Endothelial cell of umbilical vein (primary cell): Measurements from ENCODE around the gene ACCSL. TPM values are rescaled to one million over a fixed set of nuclear protein-coding genes. Genes with fewer than 3 reads are reported as not detected.

Experiments
- BruUV-seq: library from RNA; stranded (reverse); fragments of 400-500 nt; replicated peaks from 2 replicates; lab custom pipeline; 2021; lab: Mats Ljungman, UMichigan
- CTCF ChIA-PET: fragments of 300-600, 350-600 bp; sonication (Branson Sonifier 250); formaldehyde crosslinking; loops from one replicate; lab custom pipeline; 2021; ENCODE audit warnings: antibody characterized with exemption, inconsistent platforms; lab: Charles Lee
- POLR2A ChIA-PET: fragments of 300-600, 350-600 bp; sonication (Branson Sonifier 250); formaldehyde crosslinking; loops from one replicate; lab custom pipeline; 2021; ENCODE audit warnings: antibody characterized with exemption, inconsistent platforms; lab: Charles Lee
- DNase-seq: peaks from one replicate; pipeline ENCODE4 v3.0.0-alpha.2; 2011; ENCODE audit warnings: low read depth, low spot score
- FAIRE-seq: peaks from 2 replicates; lab custom pipeline; 2011; peaks lifted over from hg19 to GRCh38; lab: Jason Lieb, UNC
- H2AFZ ChIP-seq: 2 replicates; pipeline ENCODE4 v1.6.0; 2012; ENCODE audit warnings: low read depth, low read length, control low read depth, inconsistent platforms
- H3K27ac ChIP-seq: 2 replicates; pipeline ENCODE4 v1.5.1; 2011; ENCODE audit warnings: low read depth, mild to moderate bottlenecking, control low read depth, low read length, moderate library complexity; ENCODE audit not compliant: insufficient read depth
- H3K27me3 ChIP-seq, 2 experiments: 2 replicates each; pipeline versions ENCODE4 v1.6.0 to v1.6.1; 2011; ENCODE audit warnings: low read length in 2 of 2, mixed read lengths in 1 of 2; ENCODE audit not compliant: control insufficient read depth in 2 of 2, insufficient read depth in 2 of 2
- H3K36me3 ChIP-seq, 2 experiments: 2 replicates in 1 of 2; 3 replicates in 1 of 2; pipeline ENCODE4 v1.5.1; 2011; ENCODE audit warnings: low read length in 2 of 2, mild to moderate bottlenecking in 1 of 2, moderate library complexity in 1 of 2; ENCODE audit not compliant: control insufficient read depth in 2 of 2, insufficient read depth in 2 of 2; ENCODE audit errors: extremely low read depth in 1 of 2
- H3K4me1 ChIP-seq: 3 replicates; pipeline ENCODE4 v1.5.1; 2011; ENCODE audit warnings: mild to moderate bottlenecking, low read length; ENCODE audit not compliant: control insufficient read depth, insufficient read depth; ENCODE audit errors: extremely low read depth
- H3K4me2 ChIP-seq: 2 replicates; pipeline ENCODE4 v1.6.1; 2011; ENCODE audit warnings: low read length, control low read depth, mixed read lengths; ENCODE audit not compliant: insufficient read depth
- H3K4me3 ChIP-seq, 3 experiments: fragments of 200-600 bp in 1 of 3; sonication (generic), shearing (Covaris generic) in 1 of 3; replicated peaks in 1 of 3; 2 replicates each; pipeline ENCODE4 v1.5.1; 2011 to 2016; ENCODE audit warnings: control low read depth in 3 of 3, low read length in 3 of 3, mild to moderate bottlenecking in 2 of 3, inconsistent platforms in 1 of 3, low read depth in 1 of 3, moderate library complexity in 1 of 3; ENCODE audit not compliant: insufficient read depth in 1 of 3
- H3K79me2 ChIP-seq: 2 replicates; pipeline ENCODE4 v1.6.0; 2012; ENCODE audit warnings: low read length, inconsistent platforms; ENCODE audit not compliant: control insufficient read depth, insufficient read depth
- H3K9ac ChIP-seq: replicated peaks from 2 replicates; pipeline ENCODE3; 2011; ENCODE audit warnings: low read length, control low read depth; ENCODE audit not compliant: insufficient read depth; ENCODE audit errors: extremely low read depth
- H3K9me1 ChIP-seq: replicated peaks from 3 replicates; pipeline ENCODE4 v1.6.0; 2011; ENCODE audit warnings: mild to moderate bottlenecking, low read length; ENCODE audit not compliant: control insufficient read depth, insufficient read depth; ENCODE audit errors: extremely low read depth
- H3K9me3 ChIP-seq: replicated peaks from 2 replicates; pipeline ENCODE4 v1.5.1; 2012; ENCODE audit warnings: low read length, inconsistent platforms; ENCODE audit not compliant: control insufficient read depth, insufficient read depth
- H4K20me1 ChIP-seq: replicated peaks from 2 replicates; pipeline ENCODE3; 2011; ENCODE audit warnings: mild to moderate bottlenecking, low read length; ENCODE audit not compliant: control insufficient read depth, insufficient read depth; ENCODE audit errors: extremely low read depth
- EZH2 ChIP-seq: IDR thresholded peaks from 2 replicates; pipeline ENCODE4 v1.6.1; 2012; ENCODE audit warnings: borderline replicate concordance, low read depth, mild to moderate bottlenecking, moderate library complexity, low read length, inconsistent platforms; ENCODE audit not compliant: severe bottlenecking
- FOS ChIP-seq: IDR thresholded peaks from 2 replicates; pipeline ENCODE4 v1.6.1; 2011; ENCODE audit warnings: mild to moderate bottlenecking, low read length, moderate library complexity, borderline replicate concordance; ENCODE audit not compliant: insufficient read depth
- GATA2 ChIP-seq: IDR thresholded peaks from 2 replicates; pipeline ENCODE4 v1.7.0; 2011; ENCODE audit warnings: low read depth, mild to moderate bottlenecking, moderate library complexity, mixed read lengths, low read length; ENCODE audit not compliant: insufficient read length, insufficient read depth
- JUN ChIP-seq: IDR thresholded peaks from 2 replicates; pipeline ENCODE4 v1.6.1; 2011; ENCODE audit warnings: borderline replicate concordance, low read depth; ENCODE audit not compliant: insufficient read length, insufficient read depth
- MYC ChIP-seq: IDR thresholded peaks from one replicate; pipeline ENCODE4 v1.6.1; 2011; ENCODE audit warnings: mild to moderate bottlenecking, low read depth, low read length
- POLR2A ChIP-seq: IDR thresholded peaks from 2 replicates; pipeline ENCODE4 v1.6.1; 2012; ENCODE audit warnings: low read depth, mild to moderate bottlenecking, control low read depth, low read length
- POLR2AphosphoS5 ChIP-seq: IDR thresholded peaks from 2 replicates; pipeline ENCODE4 v1.6.1; 2012; ENCODE audit warnings: low read depth, mild to moderate bottlenecking, control low read depth, low read length, moderate library complexity; ENCODE audit not compliant: insufficient read depth
- dilution Hi-C: fragments of 300-500 bp; cut with MboI; formaldehyde crosslinking; loops from one replicate; pipeline ENCODE4 v1.15.0; 2019; ENCODE audit warnings: low sequenced_read_pairs; ENCODE audit not compliant: extremely low pct_ligation_motif_present
- intact Hi-C: fragments of 100-400 bp; cut with micrococcal nuclease; formaldehyde crosslinking; loops from one replicate; pipeline ENCODE4 v1.10.0; 2022
- polyA plus RNA-seq, 4 experiments: library from polyadenylated mRNA; depleted of rRNA in 3 of 4; stranded (reverse) in 3 of 4; unstranded in 1 of 4; fragments of >200 nt; gene quantifications; 2 replicates each; pipeline versions ENCODE4 v1.2.1 to v1.2.3, GENCODE V29; 2011 to 2012; ENCODE audit warnings: missing spikeins in 1 of 4
- total RNA-seq: library from RNA; stranded (reverse); gene quantifications from 2 replicates; pipeline ENCODE4 v1.2.3, GENCODE V29; 2021
- TF ChIP-seq, protein P1 (sequence below), 2 donors: IDR thresholded peaks; 1 replicate in 1 of 2; 2 replicates in 1 of 2; pipeline ENCODE4 v1.5.1; 2011; ENCODE audit warnings: low read length in 2 of 2, mild to moderate bottlenecking in 2 of 2, moderate library complexity in 2 of 2, control low read depth in 1 of 2, inconsistent platforms in 1 of 2, low read depth in 1 of 2; ENCODE audit not compliant: insufficient read depth in 1 of 2; ENCODE audit errors: extremely low read depth in 1 of 2
- TF ChIP-seq, protein P2 (sequence below): IDR thresholded peaks from 2 replicates; pipeline ENCODE4 v1.6.1; 2011; ENCODE audit not compliant: insufficient read depth, insufficient read length

ACCSL gene
- total and polyA plus RNA-seq, 2 donors (not counting 3 experiments of a cell fraction or from before 2014, with no cell fraction given) = not detected

DNA sequence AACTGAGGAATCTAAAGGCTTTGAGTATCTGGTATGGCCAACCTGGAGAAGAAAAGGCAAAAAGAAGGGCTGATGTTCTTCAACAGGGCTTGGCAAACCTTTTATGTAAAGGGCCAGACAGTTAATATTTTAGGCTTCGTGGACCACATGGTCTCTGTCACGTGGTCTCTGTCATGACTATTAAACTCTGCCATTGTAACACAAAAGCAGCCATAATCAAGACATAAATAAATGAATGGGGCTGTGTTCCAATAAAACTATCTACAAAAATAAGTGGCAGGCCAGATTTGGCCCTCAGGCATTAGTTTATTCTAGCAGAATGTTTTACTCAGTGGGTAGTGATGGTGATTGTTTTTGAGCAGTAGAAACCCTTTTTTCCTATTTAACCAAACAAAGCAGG lies 483 bp upstream of the ACCSL start:
- Histone ChIP-seq H4K20me1 (no peaks in the 10 kb centered on the region), H3K79me2 (no peaks in the 10 kb centered on the region), H3K4me1 (no peaks in the 10 kb centered on the region), H3K4me2 (no peak overlapping the region), H3K9me3 (no peaks in the 10 kb centered on the region), H3K9ac (no peak overlapping the region), H3K9me1 (no peaks in the 10 kb centered on the region), H3K36me3 (no peaks in the 10 kb centered on the region), H2AFZ (no peak overlapping the region), H3K27me3 (peaks cover 11 to 14% of the 10 kb centered on the region in 2 experiments), H3K27ac (no peak overlapping the region), H3K4me3 (no peak overlapping the region)
- TF ChIP-seq, protein P1, sequence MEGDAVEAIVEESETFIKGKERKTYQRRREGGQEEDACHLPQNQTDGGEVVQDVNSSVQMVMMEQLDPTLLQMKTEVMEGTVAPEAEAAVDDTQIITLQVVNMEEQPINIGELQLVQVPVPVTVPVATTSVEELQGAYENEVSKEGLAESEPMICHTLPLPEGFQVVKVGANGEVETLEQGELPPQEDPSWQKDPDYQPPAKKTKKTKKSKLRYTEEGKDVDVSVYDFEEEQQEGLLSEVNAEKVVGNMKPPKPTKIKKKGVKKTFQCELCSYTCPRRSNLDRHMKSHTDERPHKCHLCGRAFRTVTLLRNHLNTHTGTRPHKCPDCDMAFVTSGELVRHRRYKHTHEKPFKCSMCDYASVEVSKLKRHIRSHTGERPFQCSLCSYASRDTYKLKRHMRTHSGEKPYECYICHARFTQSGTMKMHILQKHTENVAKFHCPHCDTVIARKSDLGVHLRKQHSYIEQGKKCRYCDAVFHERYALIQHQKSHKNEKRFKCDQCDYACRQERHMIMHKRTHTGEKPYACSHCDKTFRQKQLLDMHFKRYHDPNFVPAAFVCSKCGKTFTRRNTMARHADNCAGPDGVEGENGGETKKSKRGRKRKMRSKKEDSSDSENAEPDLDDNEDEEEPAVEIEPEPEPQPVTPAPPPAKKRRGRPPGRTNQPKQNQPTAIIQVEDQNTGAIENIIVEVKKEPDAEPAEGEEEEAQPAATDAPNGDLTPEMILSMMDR (IDR thresholded peaks at IDR 0.05; ENCODE audit: extremely low read depth in 1 of 2, insufficient read depth in 1 of 2, low read depth in 1 of 2, low read length in 2 of 2) = no peak
- TF ChIP-seq MYC = no peak
- TF ChIP-seq EZH2 = no peak
- TF ChIP-seq POLR2A = no peak
- TF ChIP-seq JUN = no peak
- TF ChIP-seq GATA2 = no peak
- no peak for TF ChIP-seq POLR2AphosphoS5
- TF ChIP-seq, protein P2, sequence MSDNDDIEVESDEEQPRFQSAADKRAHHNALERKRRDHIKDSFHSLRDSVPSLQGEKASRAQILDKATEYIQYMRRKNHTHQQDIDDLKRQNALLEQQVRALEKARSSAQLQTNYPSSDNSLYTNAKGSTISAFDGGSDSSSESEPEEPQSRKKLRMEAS = no peak
- TF ChIP-seq FOS = no peak
- dilution Hi-C loops = no loop called here
- DNase-seq (no peak), FAIRE-seq (no peak)
- intact Hi-C loops = no loop called here
- no TSS peak for BruUV-seq
- ChIA-PET CTCF (no interaction called here), POLR2A (no interaction called here)
